Fibroblast of the aortic adventitia (primary cell): ENCODE results near the gene PCDH9. TPM values are rescaled to one million over a fixed set of nuclear protein-coding genes. Genes with fewer than 3 reads are reported as not detected.

Experiments
- DNase-seq: peaks from one replicate; pipeline ENCODE4 v3.0.0-alpha.2; 2010; ENCODE audit warnings: low read depth
- H3K4me3 ChIP-seq: 2 replicates; pipeline ENCODE4 v1.5.1; 2011; ENCODE audit warnings: low read depth, mild to moderate bottlenecking, control low read depth, low read length, moderate library complexity
- total RNA-seq: library from RNA; depleted of rRNA; stranded (reverse); fragments of >200 nt; gene quantifications from 2 replicates; pipeline ENCODE4 v1.2.3, GENCODE V29; 2012; ENCODE audit warnings: low replicate concordance
- TF ChIP-seq, protein P1 (sequence below): IDR thresholded peaks from 2 replicates; pipeline ENCODE4 v1.5.1; 2011; ENCODE audit warnings: mild to moderate bottlenecking, low read length, control low read depth, inconsistent platforms; ENCODE audit not compliant: insufficient read depth

PCDH9 gene
- total RNA-seq, 1 donor, result 19.0 TPM

DNA sequence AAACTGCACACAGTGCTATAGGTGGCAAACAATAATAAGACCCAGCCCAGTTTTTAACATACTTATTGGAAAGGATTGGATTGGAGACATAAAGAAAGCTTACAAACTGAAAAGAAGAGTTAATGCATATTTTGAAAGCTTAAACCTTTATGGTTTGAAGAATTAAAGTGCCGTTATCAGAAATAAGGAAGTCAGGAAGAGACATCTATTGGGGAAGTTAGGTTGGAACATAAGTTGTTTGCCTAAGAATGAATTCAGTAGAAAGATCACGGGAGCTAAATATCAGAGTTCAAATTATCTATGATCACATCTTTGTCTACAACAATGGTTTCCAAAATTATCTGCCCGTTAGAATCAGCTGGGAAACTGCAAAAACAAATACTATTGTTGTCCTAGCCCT is 767.9 kb downstream of the PCDH9 start:
- TF ChIP-seq, protein P1, sequence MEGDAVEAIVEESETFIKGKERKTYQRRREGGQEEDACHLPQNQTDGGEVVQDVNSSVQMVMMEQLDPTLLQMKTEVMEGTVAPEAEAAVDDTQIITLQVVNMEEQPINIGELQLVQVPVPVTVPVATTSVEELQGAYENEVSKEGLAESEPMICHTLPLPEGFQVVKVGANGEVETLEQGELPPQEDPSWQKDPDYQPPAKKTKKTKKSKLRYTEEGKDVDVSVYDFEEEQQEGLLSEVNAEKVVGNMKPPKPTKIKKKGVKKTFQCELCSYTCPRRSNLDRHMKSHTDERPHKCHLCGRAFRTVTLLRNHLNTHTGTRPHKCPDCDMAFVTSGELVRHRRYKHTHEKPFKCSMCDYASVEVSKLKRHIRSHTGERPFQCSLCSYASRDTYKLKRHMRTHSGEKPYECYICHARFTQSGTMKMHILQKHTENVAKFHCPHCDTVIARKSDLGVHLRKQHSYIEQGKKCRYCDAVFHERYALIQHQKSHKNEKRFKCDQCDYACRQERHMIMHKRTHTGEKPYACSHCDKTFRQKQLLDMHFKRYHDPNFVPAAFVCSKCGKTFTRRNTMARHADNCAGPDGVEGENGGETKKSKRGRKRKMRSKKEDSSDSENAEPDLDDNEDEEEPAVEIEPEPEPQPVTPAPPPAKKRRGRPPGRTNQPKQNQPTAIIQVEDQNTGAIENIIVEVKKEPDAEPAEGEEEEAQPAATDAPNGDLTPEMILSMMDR, result no peak
- no peak overlapping the region for H3K4me3 ChIP-seq
- no peak for DNase-seq

DNA sequence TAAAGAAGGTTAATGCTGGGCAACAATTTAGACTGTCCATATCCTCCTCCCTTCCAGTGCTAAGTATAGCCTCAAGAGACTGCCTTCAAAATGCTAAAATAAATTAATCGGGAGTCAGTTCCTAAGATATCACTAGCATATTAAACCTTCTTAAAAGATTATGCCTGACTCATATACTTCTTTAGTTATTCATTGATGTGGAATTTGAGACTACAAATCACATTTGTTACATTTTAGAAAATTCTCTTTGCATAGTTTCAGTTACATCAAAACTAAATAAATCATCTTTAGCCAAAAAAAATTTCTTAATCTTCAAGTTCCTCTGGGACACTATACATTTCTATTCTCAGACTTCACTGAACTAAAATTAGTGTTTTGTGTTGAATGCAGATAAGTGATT is 769.1 kb downstream of the PCDH9 start:
- TF ChIP-seq, protein P1, result no peak
- peak; percentile 66 for DNase-seq
- H3K4me3 ChIP-seq, result no peak overlapping the region

DNA sequence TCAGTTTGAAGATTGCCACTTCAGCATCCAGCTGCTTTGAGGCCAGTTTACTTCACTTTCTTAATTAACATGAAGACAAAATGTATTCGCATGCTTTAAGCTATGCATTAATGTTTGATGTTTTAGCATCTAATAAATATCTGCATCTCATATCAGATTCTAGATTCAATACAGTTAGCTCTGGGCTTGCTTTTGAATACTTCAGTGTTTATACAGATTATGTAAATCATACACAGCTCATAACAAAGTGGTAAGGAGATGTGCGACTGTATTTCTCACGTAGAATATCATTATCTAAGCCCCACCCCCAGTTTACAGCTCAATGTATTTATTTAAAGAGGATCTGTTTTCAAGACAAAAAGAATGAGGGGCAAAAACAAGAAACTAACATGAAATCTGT is 770.5 kb downstream of the PCDH9 start:
- TF ChIP-seq, protein P1, result no peak
- DNase-seq, result no peak
- H3K4me3 ChIP-seq, result no peak overlapping the region

DNA sequence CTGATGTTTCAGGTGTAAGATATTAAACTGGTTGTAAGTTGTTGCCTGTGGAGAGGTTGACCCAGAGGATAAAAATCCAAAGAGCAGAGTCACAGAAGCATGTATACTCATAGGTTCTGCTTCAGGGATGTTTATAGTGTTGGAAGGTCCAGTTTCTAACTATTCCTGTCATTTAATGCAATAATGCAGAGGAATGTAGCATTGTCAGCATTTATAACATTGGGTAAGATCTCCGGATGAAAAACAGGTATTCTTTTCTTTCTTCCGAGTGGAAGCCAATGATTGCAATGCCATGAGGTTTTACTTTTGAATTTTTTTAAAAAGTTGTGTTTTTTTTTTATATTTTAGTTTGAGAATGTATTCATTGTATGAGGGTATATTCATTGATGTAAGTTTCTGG is 771.0 kb downstream of the PCDH9 start:
- DNase-seq, result no peak

DNA sequence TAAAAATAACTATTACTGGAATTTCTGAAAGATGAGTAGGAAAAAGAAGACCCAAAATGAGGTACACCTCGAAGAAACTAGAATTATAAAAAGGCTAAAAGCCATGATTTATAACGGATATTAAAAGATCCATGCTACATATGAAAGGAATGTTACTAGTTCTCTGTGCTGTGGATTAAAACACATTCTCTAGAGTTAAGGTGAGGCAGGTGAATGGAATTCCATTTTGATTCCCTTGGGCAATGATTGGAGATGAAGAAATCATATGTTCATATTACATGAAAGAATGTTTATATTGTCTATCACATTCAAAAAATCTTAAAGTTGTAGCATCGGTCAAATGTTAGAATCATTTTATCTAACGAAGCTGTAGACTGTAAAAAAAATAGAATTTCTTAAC is 783.7 kb downstream of the PCDH9 start:
- H3K4me3 ChIP-seq, result no peak overlapping the region
- DNase-seq, result no peak
- TF ChIP-seq, protein P1, result no peak

More for the DNA sequence above, 771.0 kb downstream of the PCDH9 start:
- TF ChIP-seq, protein P1, result no peak
- no peak overlapping the region for H3K4me3 ChIP-seq

DNA sequence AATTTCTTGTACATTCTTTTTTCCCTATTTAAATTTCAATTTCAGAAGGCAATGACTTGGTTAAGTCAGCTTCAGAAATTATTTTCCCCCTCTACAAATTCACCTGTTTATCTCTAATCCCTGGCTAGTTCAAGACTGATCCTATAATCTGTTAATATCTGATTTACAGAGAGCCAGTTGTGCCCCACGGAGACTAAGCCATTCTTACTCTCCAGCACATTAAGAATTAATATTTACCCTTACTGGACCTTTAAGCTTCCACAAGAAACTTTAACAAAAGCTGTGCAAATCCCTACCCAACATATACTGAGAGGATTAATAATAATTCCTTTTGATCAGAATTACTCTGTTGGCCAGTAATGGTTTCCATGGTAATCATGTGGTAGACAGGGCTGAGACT is 786.2 kb downstream of the PCDH9 start:
- TF ChIP-seq, protein P1, result no peak
- H3K4me3 ChIP-seq, result no peak overlapping the region
- DNase-seq, result no peak

DNA sequence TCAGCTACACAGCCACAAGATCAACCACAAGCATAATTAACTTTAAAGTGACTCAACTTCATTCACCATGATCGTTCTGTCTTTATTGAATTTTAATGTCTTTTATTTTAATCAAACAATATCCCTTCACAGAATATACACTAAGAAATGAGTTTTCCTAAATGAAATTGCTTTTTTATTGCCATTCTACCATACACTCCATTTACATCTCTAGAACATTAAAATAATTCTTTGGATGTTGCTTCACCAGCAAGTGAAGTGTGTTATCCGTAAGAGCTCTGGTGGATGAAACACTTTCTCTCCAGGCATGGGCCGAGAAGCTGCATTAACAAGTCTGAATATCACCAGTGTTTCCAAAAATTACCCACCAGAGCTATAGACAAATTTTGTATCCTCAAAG is 789.2 kb downstream of the PCDH9 start:
- TF ChIP-seq, protein P1, result no peak
- no peak overlapping the region for H3K4me3 ChIP-seq
- no peak for DNase-seq
